Measurements from ENCODE around the gene WWOX. TPM values are rescaled to one million over a fixed set of nuclear protein-coding genes. Genes with fewer than 3 reads are reported as not detected.

Gene WWOX
- total RNA-seq, 4 donors from 2014 or later: 135 to 209 (median 159) TPM

- Histone ChIP-seq H3K27ac (no peak overlapping the region), H3K4me1 (no peaks in the 10 kb centered on the region), H3K36me3 (no peaks in the 10 kb centered on the region), H3K27me3 (no peaks in the 10 kb centered on the region), H3K4me3 (replicated peaks in 1 of 3) (no peak overlapping the region), H3K9me3 (no peaks in the 10 kb centered on the region)
- intact Hi-C loops (cut with DNase I): no loop called here
- DNase-seq: no peak
- no peak for TF ChIP-seq CTCF (IDR thresholded peaks at IDR 0.05)
- 77 to 88% methylated on average over 8 of the region's 8 CpGs for WGBS, 2 donors
Measured at GRCh38 chr16:78641433-78641832, 542.0 kb downstream of the WWOX start.

GRCh38 chr16:78642621-78643285, 543.3 kb downstream of the WWOX start:
- WGBS, 2 donors: 90 to 94% methylated on average over 6 of the region's 6 CpGs
- H3K27me3 ChIP-seq: no peaks in the 10 kb centered on the region
- H3K4me3 ChIP-seq (replicated peaks in 1 of 3): no peak overlapping the region
- TF ChIP-seq CTCF (IDR thresholded peaks at IDR 0.05): no peak
- no peak for TF ChIP-seq POLR2A (IDR thresholded peaks at IDR 0.05)
- no peaks in the 10 kb centered on the region for H3K4me1 ChIP-seq
- intact Hi-C loops (cut with DNase I): no loop called here
- no peaks in the 10 kb centered on the region for H3K36me3 ChIP-seq
- DNase-seq: no peak
- H3K27ac ChIP-seq: no peak overlapping the region
- H3K9me3 ChIP-seq: no peaks in the 10 kb centered on the region

GRCh38 chr16:78645657-78646056, 546.2 kb downstream of the WWOX start:
- Histone ChIP-seq H3K4me1 (peaks cover 9 to 12% of the 10 kb centered on the region in 2 donors), H3K4me3 (replicated peaks in 1 of 3) (no peak overlapping the region), H3K36me3 (no peaks in the 10 kb centered on the region), H3K27me3 (no peaks in the 10 kb centered on the region), H3K27ac (no peak overlapping the region), H3K9me3 (no peaks in the 10 kb centered on the region)
- no peak for DNase-seq
- no peak for TF ChIP-seq CTCF (IDR thresholded peaks at IDR 0.05)
- TF ChIP-seq POLR2A (IDR thresholded peaks at IDR 0.05): no peak
- 90 to 92% methylated on average over 4 of the region's 4 CpGs for WGBS, 2 donors
- intact Hi-C loops (cut with DNase I): no loop called here

GRCh38 chr16:78647019-78647418, 547.6 kb downstream of the WWOX start:
- no peak overlapping the region for H3K27ac ChIP-seq
- no peaks in the 10 kb centered on the region for H3K27me3 ChIP-seq
- peaks cover 9 to 12% of the 10 kb centered on the region in 2 donors for H3K4me1 ChIP-seq
- intact Hi-C loops (cut with DNase I): no loop called here
- no peak overlapping the region for H3K4me3 ChIP-seq (replicated peaks in 1 of 3)
- no peak for TF ChIP-seq CTCF (IDR thresholded peaks at IDR 0.05)
- TF ChIP-seq POLR2A (IDR thresholded peaks at IDR 0.05): no peak
- H3K36me3 ChIP-seq: no peaks in the 10 kb centered on the region
- no peak for DNase-seq
- 82 to 92% methylated on average over 3 of the region's 3 CpGs for WGBS, 2 donors
- no peaks in the 10 kb centered on the region for H3K9me3 ChIP-seq

DNA sequence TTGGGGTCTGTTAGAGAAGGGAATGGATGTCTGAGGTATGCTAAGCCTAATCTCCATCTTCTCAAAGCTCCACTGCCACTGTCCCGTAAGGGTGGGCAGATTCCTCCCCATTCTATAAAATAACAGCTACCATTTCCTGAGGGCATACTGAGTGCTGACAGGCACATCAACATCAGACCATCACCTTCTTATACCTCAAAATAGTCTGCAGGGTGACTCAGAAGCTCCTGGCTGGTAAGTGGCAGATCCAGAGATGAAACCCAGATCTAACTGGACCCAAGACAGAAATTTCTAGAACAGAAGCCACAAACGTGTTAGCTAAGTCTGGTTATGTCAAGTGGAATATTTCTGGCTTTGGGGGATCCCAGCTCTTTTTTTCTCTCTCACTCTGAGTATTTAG, 548.0 kb downstream of the WWOX start:
- no peaks in the 10 kb centered on the region for H3K9me3 ChIP-seq
- H3K27ac ChIP-seq: no peak overlapping the region
- no peaks in the 10 kb centered on the region for H3K27me3 ChIP-seq
- 74 to 84% methylated on average over 2 of the region's 2 CpGs for WGBS, 2 donors
- no peaks in the 10 kb centered on the region for H3K36me3 ChIP-seq
- intact Hi-C loops (cut with DNase I): no loop called here
- no peak for DNase-seq
- peaks cover 9 to 12% of the 10 kb centered on the region in 2 donors for H3K4me1 ChIP-seq
- no peak overlapping the region for H3K4me3 ChIP-seq (replicated peaks in 1 of 3)
- TF ChIP-seq CTCF (IDR thresholded peaks at IDR 0.05) (no peak), POLR2A (IDR thresholded peaks at IDR 0.05) (no peak)

Data from thyroid gland (tissue), 4 donors.